22Rv1 (cell line): ENCODE data around the gene UBAC1.

Experiments used
- H3K27ac ChIP-seq: fragments of 450-650 bp; 2 replicates; pipeline ENCODE4 v1.5.1; 2017
- CTCF ChIP-seq: fragments of 450-650 bp; IDR thresholded peaks from 2 replicates; pipeline ENCODE4 v1.5.1; 2017; ENCODE audit warnings: mild to moderate bottlenecking
- ZFX ChIP-seq: fragments of 450-650 bp; IDR thresholded peaks from 2 replicates; pipeline ENCODE4 v1.6.1; 2017; ENCODE audit warnings: antibody characterized with exemption, borderline replicate concordance

The UBAC1 gene

DNA sequence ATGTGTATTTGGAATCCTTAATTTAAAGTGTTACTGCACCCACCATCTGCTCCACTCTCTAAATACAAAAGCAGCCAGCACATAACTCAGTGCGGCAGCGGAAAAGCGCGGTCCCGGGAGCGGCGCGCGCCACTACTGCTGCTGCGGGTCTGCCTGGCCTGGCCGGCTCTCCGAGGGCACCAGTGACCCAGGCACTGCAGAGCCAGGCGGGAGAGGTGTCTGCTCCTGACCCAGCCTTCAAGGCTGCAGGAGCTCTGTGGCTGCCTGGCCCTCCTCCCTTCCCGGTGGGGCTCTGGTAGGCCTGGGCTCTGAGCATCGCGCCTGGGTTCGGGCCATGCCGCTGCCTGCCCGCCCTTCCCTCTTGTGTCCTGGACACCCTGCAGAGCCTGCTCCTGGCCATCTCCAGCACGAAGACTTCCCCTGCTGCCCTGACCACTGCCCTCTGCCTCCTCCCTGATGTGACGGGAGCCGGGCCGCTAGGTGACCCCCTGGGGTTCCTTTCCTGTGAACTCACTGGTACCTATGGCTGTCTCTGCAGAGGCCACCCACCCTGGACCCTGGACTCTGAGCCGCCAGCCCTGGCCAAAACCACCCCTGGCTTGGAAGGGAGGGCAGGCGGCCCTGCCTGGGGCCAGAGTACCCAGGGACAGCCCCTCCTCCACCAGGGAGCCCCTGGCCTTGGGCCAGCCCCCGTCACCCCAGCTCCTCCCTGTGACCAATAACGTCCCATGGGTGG is 32.8 kb upstream of the UBAC1 start:
- TF ChIP-seq ZFX = no peak
- no peak overlapping the region for H3K27ac ChIP-seq

- no peak overlapping the region for H3K27ac ChIP-seq
- TF ChIP-seq ZFX (no peak), CTCF (no peak)
Measured at GRCh38 chr9:135993409-135993742, 32.2 kb upstream of the UBAC1 start.

GRCh38 chr9:135992486-135993408 is 31.6 kb upstream of the UBAC1 start:
- TF ChIP-seq CTCF (no peak), ZFX (no peak)
- H3K27ac ChIP-seq = no peak overlapping the region

DNA sequence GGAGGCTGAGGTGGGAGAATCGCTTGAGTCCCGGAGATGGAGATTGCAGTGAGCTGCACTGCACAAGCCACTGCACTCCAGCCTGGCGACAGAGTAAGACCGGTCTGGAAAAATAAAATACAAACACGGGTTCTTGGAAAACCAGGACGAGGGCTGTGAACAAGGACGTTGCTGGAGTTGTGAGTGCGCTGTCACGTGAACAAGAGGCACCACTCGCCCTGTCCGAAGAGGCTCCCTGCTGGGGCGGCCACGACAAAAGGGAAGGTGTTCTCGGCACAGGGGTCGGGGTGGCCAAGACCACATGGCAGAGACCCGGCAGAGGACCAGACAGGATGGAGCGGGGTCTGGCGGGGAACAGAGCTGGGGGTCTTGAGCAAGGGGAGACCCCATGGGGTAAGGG is 30.6 kb upstream of the UBAC1 start:
- H3K27ac ChIP-seq = no peak overlapping the region
- TF ChIP-seq ZFX = no peak
- TF ChIP-seq CTCF = no peak

DNA sequence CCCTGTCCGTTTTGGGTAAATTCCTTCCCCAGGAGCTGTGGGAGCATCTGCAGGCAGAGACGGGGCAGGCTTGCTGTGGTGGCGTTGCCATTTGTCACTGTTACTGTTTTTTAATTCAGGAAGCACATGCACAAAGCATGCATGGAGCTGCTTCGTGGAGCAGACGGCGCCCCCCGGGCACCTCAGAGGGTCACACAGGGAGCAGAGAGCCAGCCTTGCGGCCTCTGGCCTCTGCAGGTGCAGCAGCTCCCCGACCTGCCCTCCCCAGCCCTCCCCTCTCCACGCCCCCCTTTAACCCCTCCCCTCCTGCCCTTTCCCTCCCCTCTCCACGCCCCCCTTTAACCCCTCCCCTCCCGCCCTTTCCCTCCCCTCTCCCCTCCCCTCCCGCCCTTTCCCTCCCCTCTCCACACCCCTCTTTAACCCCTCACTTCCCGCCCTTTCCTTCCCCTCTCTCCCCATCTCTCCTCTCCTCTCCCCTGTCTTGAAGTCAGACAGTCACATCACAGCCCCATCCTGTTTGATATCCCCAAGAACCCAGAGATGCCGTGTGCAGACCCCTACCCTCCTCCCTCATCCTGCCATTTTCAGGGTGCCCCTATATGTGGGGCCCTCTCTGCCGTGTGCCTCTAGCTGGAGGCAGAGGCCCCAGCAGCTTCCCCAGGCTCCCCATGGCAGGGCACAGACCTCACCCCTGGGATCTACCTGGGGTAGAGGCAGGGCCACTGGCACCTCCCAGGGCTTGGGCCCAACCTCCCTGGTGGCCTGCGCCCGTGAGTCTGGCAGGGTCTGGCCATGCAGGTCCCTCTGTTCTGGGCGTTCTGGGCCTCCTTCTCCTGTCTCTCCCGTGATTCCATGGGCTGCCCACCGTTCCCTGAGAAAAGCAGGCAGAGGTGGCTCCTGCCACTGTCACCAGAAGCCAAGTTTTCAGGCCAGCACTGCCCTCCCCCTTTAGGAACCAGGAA is 29.6 kb upstream of the UBAC1 start:
- no peak overlapping the region for H3K27ac ChIP-seq
- TF ChIP-seq ZFX (no peak), CTCF (no peak)

DNA sequence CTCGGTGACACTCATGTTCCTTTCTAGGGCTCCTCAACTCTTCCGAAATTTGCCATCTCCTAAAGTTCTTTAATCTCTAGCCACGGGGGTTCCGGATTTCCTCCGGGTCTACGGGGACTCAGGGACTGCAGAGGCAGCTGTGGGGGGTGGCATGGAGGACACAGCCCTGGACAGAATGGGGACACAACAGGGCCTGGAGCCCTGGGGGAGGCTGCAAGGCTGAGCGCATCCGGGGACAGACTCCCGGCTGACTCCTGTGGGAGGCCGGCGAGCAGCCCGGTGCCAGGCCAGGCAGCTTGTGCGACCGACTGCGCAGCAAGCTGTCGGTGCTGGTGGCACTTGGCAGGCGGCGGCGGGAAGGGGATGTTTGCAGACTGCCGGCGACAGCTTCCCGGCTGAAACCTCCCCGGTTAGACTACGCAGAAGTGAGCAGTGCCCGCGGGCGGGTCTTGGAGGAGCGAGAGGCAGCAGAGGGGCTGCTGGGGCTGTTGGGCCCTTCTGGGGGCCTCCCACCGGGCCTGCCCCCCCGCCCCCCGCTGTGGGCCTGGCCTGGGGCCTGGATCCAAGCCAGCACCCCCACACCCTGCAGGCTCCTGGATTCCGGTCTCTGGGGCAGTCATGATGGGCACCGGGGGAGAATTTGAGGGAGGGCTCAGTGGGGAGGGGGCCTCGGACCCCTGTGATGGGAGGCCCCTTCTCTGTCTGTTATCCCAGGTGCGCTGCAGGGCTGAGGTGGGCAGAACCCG is 28.7 kb upstream of the UBAC1 start:
- no peak overlapping the region for H3K27ac ChIP-seq
- TF ChIP-seq ZFX = no peak
- TF ChIP-seq CTCF = no peak

DNA sequence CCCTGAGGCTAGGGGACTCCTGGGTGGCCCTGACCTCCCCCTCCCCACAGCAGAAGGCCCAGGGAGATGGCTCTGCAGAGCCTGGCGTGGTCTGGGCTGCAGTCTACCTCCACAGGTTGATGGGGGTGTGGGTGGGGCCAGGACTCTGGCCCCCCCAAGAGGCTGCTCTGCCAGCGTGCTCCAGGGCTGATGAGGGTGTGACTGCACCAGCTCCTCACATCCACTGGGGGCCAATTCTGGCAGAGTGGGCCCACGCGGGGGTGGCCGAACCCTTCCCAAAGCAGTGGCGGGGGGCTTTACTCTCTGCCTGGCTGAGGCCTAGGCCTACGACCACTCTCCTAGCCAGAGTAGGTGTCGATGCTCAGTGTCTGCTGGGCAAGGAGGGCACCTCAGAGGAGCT is 28.0 kb upstream of the UBAC1 start:
- no peak overlapping the region for H3K27ac ChIP-seq
- no peak for TF ChIP-seq ZFX
- TF ChIP-seq CTCF = no peak
